RPMI8226 (cell line): Measurements from ENCODE around the gene ADAMTSL3.
"Not testable (repeated sequence)": the region's sequence is repeated elsewhere in the genome, so short reads cannot be mapped to it uniquely, and the experiment has no call there.

ENCODE experiments used
- DNase-seq: peaks from one replicate; pipeline ENCODE4 v3.0.0-alpha.2; 2015

ADAMTSL3 gene

GRCh38 chr15:83709241-83709640 is 55.3 kb downstream of the ADAMTSL3 start:
- DNase-seq, result no peak

GRCh38 chr15:83709811-83710210 is 55.9 kb downstream of the ADAMTSL3 start:
- no peak for DNase-seq

- DNase-seq, result no peak
These were observed 56.5 kb downstream of the ADAMTSL3 start for GRCh38 chr15:83710452-83710851.

GRCh38 chr15:83711236-83711635 is 57.3 kb downstream of the ADAMTSL3 start:
- DNase-seq, result no peak

- no peak for DNase-seq
These were observed 59.3 kb downstream of the ADAMTSL3 start for GRCh38 chr15:83713242-83713641.

GRCh38 chr15:83714939-83715628 is 61.2 kb downstream of the ADAMTSL3 start:
- DNase-seq, result no peak

- no peak for DNase-seq
These were observed 62.7 kb downstream of the ADAMTSL3 start for GRCh38 chr15:83716605-83717004.

- DNase-seq, result no peak
These were observed 63.1 kb downstream of the ADAMTSL3 start for GRCh38 chr15:83717010-83717409.

GRCh38 chr15:83720468-83720867 is 66.5 kb downstream of the ADAMTSL3 start:
- DNase-seq, result no peak

- no peak for DNase-seq
These were observed 67.1 kb downstream of the ADAMTSL3 start for GRCh38 chr15:83721031-83721430.

- DNase-seq, result no peak
These were observed 68.1 kb downstream of the ADAMTSL3 start for GRCh38 chr15:83721981-83722380.

GRCh38 chr15:83723216-83723615 is 69.3 kb downstream of the ADAMTSL3 start:
- no peak for DNase-seq

- DNase-seq, result no peak
These were observed 78.3 kb downstream of the ADAMTSL3 start for GRCh38 chr15:83732196-83732595.

- no peak for DNase-seq
These were observed 78.8 kb downstream of the ADAMTSL3 start for GRCh38 chr15:83732770-83733169.

- no peak for DNase-seq
These were observed 79.3 kb downstream of the ADAMTSL3 start for GRCh38 chr15:83733206-83733605.

GRCh38 chr15:83733691-83734090 is 79.8 kb downstream of the ADAMTSL3 start:
- no peak for DNase-seq

- no peak for DNase-seq
These were observed 80.6 kb downstream of the ADAMTSL3 start for GRCh38 chr15:83734487-83734886.

- DNase-seq, result no peak
These were observed 85.7 kb downstream of the ADAMTSL3 start for GRCh38 chr15:83739629-83740028.

- no peak for DNase-seq
These were observed 91.8 kb downstream of the ADAMTSL3 start for GRCh38 chr15:83745771-83746170.

- DNase-seq, result no peak
These were observed 92.3 kb downstream of the ADAMTSL3 start for GRCh38 chr15:83746231-83746630.

GRCh38 chr15:83747050-83747717 is 93.3 kb downstream of the ADAMTSL3 start:
- DNase-seq, result no peak

GRCh38 chr15:83747718-83748110 is 93.8 kb downstream of the ADAMTSL3 start:
- DNase-seq, result no peak

GRCh38 chr15:83753872-83754493 is 100.1 kb downstream of the ADAMTSL3 start:
- DNase-seq, result no peak

- not testable (repeated sequence) for DNase-seq
These were observed 103.4 kb downstream of the ADAMTSL3 start for GRCh38 chr15:83757291-83757690.
